Transverse colon (tissue), 4 donors: ENCODE results near the gene NLRX1.

Experiments used
- CTCF ChIP-seq, 5 experiments: fragments of 200-600 bp in 3 of 5; fragments of 450-650 bp in 2 of 5; sonication (generic) in 3 of 5; IDR thresholded peaks; 1 replicate in 2 of 5; 2 replicates in 3 of 5; pipeline ENCODE4 v1.5.1; 2016 to 2017; ENCODE audit warnings: antibody characterized with exemption in 5 of 5, inconsistent platforms in 3 of 5, mild to moderate bottlenecking in 2 of 5, moderate library complexity in 1 of 5
- POLR2A ChIP-seq: fragments of 450-650 bp; IDR thresholded peaks from one replicate; pipeline ENCODE4 v1.6.1; 2016; ENCODE audit warnings: antibody characterized with exemption, mild to moderate bottlenecking, moderate library complexity
- POLR2AphosphoS5 ChIP-seq, 3 donors: sonication (generic); formaldehyde crosslinking; IDR thresholded peaks; one replicate each; pipeline ENCODE4 v1.6.1; 2016; ENCODE audit warnings: antibody characterized with exemption in 3 of 3

DNA sequence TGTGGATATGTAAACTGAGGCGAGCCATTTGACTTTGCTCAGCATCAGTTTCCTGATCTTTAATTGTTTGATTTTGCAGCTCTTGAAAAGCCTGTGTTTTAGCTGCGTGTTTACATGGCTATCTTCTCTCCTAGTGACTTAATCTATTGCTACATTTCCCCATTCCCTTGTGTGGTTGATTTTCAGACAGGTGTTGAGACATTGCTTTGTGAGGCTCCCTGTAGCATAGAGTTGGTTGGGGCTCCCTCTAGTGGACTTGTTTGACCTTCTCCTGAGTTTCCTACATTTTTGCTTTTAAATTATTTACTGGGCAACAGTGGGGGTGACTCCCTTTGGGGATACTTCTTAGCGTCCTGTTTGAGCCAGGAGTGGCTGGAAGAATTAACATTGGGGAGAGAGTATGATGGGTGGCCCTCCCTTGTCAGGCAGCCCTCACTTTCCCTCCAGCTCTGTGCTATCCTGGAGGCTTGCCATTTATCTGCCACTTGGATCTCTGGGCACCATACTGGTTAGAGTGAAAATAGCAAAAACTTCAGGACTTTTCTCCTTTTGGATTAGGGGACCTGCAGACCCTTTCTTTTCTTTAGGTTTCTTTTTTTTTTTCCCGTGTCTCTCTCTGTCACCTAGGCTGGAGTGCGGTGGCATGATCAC lies 28.4 kb downstream of the NLRX1 start:
- TF ChIP-seq CTCF (IDR thresholded peaks at IDR 0.05) = peak; percentile 79 to 82 (median 81)
- peak in 2 of 3 donors; percentile 10 to 18 for TF ChIP-seq POLR2AphosphoS5 (IDR thresholded peaks at IDR 0.05)
- TF ChIP-seq POLR2A = no peak
